Panc1 (cell line): ENCODE results near the gene ARL2. TPM values are rescaled to one million over a fixed set of nuclear protein-coding genes. Genes with fewer than 3 reads are reported as not detected.

Source experiments
- ATAC-seq: fragments of 200-7000 bp; cut with Tn5 transposase; 2 replicates; pipeline ENCODE4 v1.9.1; 2020; ENCODE audit warnings: mild to moderate bottlenecking, moderate library complexity
- BruUV-seq: library from RNA; stranded (reverse); fragments of 400-500 nt; replicated peaks from 2 replicates; lab custom pipeline; 2021; lab: Mats Ljungman, UMichigan
- CTCF ChIA-PET: fragments of 300-600 bp; sonication (Branson Sonifier 250); formaldehyde crosslinking; loops from one replicate; lab custom pipeline; 2022; ENCODE audit warnings: antibody characterized with exemption; lab: Charles Lee
- POLR2A ChIA-PET: fragments of 300-600 bp; sonication (Branson Sonifier 250); formaldehyde crosslinking; loops from one replicate; lab custom pipeline; 2022; ENCODE audit warnings: antibody characterized with exemption; lab: Charles Lee
- DNase-seq: peaks from one replicate; pipeline ENCODE4 v3.0.0-alpha.2; 2010; ENCODE audit warnings: low read depth, low spot score
- H3K27ac ChIP-seq: 2 replicates; pipeline ENCODE4 v1.5.1; 2011; ENCODE audit warnings: mild to moderate bottlenecking, low read length, inconsistent platforms
- H3K27me3 ChIP-seq: fragments of 200-500 bp; sonication (Bioruptor generic); 2 replicates; pipeline ENCODE4 v1.6.0; 2014; ENCODE audit warnings: low read length, inconsistent platforms; ENCODE audit not compliant: control insufficient read depth, insufficient read depth
- H3K36me3 ChIP-seq: fragments of 200-500 bp; sonication (Bioruptor generic); 2 replicates; pipeline ENCODE4 v1.5.1; 2014; ENCODE audit warnings: inconsistent platforms, mild to moderate bottlenecking, low read length, moderate library complexity; ENCODE audit not compliant: control insufficient read depth, insufficient read depth
- H3K4me1 ChIP-seq: 2 replicates; pipeline ENCODE4 v1.5.1; 2011; ENCODE audit warnings: inconsistent platforms, mild to moderate bottlenecking, low read length, moderate library complexity; ENCODE audit not compliant: control insufficient read depth, insufficient read depth
- H3K4me3 ChIP-seq, 2 experiments: 2 replicates each; pipeline ENCODE4 v1.5.1; 2011 to 2012; ENCODE audit warnings: low read depth in 2 of 2, low read length in 2 of 2, mild to moderate bottlenecking in 2 of 2, inconsistent platforms in 1 of 2, moderate library complexity in 1 of 2
- H3K9me3 ChIP-seq: fragments of 200-500 bp; sonication (Bioruptor generic); 2 replicates; pipeline ENCODE4 v1.5.1; 2014; ENCODE audit warnings: low read depth, mild to moderate bottlenecking, inconsistent platforms, low read length, moderate library complexity; ENCODE audit not compliant: control insufficient read depth, insufficient read depth
- POLR2AphosphoS5 ChIP-seq: IDR thresholded peaks from 2 replicates; pipeline ENCODE4 v1.6.1; 2012; ENCODE audit warnings: mild to moderate bottlenecking, low read depth, low read length, moderate library complexity
- SIN3A ChIP-seq: IDR thresholded peaks from 2 replicates; pipeline ENCODE4 v1.6.1; 2012; ENCODE audit warnings: low read depth, mild to moderate bottlenecking, low read length, moderate library complexity, borderline replicate concordance; ENCODE audit not compliant: insufficient read depth
- TCF7L2 ChIP-seq: IDR thresholded peaks from 2 replicates; pipeline ENCODE4 v1.6.1; 2011; ENCODE audit warnings: mild to moderate bottlenecking, low read depth, low read length, inconsistent platforms
- in situ Hi-C: cut with HindIII; loops from 2 replicates; pipeline ENCODE4 v1.10.0; 2016; ENCODE audit warnings: low sequenced_read_pairs, low pct_unique_long_range_greater_than_20kb
- intact Hi-C: fragments of 100-400 bp; cut with micrococcal nuclease; formaldehyde crosslinking; loops from one replicate; pipeline ENCODE4 v1.10.0; 2022; ENCODE audit not compliant: unreplicated experiment
- total RNA-seq: library from RNA; stranded (reverse); gene quantifications from one replicate; pipeline ENCODE4 v1.2.1, GENCODE V29; 2021; ENCODE audit not compliant: unreplicated experiment
- TF ChIP-seq, protein P1 (sequence below), 2 experiments: IDR thresholded peaks; 2 replicates each; pipeline ENCODE4 v1.6.1; 2011 to 2012; ENCODE audit warnings: low read depth in 2 of 2, control low read depth in 1 of 2, low read length in 1 of 2, mild to moderate bottlenecking in 1 of 2, moderate library complexity in 1 of 2; ENCODE audit not compliant: insufficient read depth in 1 of 2
- TF ChIP-seq, protein P2 (sequence below): fragments of 450-650 bp; IDR thresholded peaks from 2 replicates; pipeline ENCODE4 v1.5.1; 2017; ENCODE audit warnings: mild to moderate bottlenecking

The ARL2 gene
- total RNA-seq, 1 experiment from 2014 or later, result 177 TPM

DNA sequence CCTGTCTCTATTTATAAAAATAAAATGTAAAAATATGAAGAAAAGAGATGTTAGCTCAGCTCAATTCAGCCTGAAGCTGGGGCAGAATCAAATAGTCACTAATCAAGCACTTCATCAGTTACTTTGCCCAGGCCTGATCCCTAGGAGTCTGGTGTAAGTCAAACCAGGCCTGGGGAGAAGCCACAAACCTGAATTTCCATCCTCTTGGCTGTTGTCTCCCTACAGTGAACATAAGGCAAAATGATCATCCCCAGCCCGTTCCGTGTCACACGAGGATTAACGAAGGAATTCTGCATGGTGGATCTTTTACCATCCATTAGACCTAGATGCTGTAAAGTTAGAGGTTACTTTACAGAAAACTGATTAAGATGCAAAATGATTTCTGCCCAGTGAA, 50.9 kb downstream of the ARL2 start:
- ATAC-seq (no peak), DNase-seq (no peak)
- H3K27ac ChIP-seq, result no peak overlapping the region
- CTCF ChIA-PET, result interaction anchor here (0.6 kb wide), 1 partner anchor 42 kb away, joined by 5 read pairs; no protein-coding TSS in a partner anchor
- H3K9me3 ChIP-seq, result no peaks in the 10 kb centered on the region
- POLR2A ChIA-PET, result no interaction called here
- in situ Hi-C loops (no loop called here), intact Hi-C loops (no loop called here)
- H3K4me1 ChIP-seq, result no peaks in the 10 kb centered on the region
- H3K27me3 ChIP-seq, result no peaks in the 10 kb centered on the region
- H3K36me3 ChIP-seq, result no peaks in the 10 kb centered on the region
- H3K4me3 ChIP-seq, result no peak overlapping the region
- no TSS peak for BruUV-seq
- TF ChIP-seq, protein P1, sequence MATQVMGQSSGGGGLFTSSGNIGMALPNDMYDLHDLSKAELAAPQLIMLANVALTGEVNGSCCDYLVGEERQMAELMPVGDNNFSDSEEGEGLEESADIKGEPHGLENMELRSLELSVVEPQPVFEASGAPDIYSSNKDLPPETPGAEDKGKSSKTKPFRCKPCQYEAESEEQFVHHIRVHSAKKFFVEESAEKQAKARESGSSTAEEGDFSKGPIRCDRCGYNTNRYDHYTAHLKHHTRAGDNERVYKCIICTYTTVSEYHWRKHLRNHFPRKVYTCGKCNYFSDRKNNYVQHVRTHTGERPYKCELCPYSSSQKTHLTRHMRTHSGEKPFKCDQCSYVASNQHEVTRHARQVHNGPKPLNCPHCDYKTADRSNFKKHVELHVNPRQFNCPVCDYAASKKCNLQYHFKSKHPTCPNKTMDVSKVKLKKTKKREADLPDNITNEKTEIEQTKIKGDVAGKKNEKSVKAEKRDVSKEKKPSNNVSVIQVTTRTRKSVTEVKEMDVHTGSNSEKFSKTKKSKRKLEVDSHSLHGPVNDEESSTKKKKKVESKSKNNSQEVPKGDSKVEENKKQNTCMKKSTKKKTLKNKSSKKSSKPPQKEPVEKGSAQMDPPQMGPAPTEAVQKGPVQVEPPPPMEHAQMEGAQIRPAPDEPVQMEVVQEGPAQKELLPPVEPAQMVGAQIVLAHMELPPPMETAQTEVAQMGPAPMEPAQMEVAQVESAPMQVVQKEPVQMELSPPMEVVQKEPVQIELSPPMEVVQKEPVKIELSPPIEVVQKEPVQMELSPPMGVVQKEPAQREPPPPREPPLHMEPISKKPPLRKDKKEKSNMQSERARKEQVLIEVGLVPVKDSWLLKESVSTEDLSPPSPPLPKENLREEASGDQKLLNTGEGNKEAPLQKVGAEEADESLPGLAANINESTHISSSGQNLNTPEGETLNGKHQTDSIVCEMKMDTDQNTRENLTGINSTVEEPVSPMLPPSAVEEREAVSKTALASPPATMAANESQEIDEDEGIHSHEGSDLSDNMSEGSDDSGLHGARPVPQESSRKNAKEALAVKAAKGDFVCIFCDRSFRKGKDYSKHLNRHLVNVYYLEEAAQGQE (IDR thresholded peaks at IDR 0.05; ENCODE audit: insufficient read depth in 1 of 2, low read depth in 2 of 2, low read length in 1 of 2), result no peak
- TF ChIP-seq POLR2AphosphoS5, result no peak
- no peak for TF ChIP-seq SIN3A
- TF ChIP-seq, protein P2, sequence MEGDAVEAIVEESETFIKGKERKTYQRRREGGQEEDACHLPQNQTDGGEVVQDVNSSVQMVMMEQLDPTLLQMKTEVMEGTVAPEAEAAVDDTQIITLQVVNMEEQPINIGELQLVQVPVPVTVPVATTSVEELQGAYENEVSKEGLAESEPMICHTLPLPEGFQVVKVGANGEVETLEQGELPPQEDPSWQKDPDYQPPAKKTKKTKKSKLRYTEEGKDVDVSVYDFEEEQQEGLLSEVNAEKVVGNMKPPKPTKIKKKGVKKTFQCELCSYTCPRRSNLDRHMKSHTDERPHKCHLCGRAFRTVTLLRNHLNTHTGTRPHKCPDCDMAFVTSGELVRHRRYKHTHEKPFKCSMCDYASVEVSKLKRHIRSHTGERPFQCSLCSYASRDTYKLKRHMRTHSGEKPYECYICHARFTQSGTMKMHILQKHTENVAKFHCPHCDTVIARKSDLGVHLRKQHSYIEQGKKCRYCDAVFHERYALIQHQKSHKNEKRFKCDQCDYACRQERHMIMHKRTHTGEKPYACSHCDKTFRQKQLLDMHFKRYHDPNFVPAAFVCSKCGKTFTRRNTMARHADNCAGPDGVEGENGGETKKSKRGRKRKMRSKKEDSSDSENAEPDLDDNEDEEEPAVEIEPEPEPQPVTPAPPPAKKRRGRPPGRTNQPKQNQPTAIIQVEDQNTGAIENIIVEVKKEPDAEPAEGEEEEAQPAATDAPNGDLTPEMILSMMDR, result no peak
- TF ChIP-seq TCF7L2, result no peak

DNA sequence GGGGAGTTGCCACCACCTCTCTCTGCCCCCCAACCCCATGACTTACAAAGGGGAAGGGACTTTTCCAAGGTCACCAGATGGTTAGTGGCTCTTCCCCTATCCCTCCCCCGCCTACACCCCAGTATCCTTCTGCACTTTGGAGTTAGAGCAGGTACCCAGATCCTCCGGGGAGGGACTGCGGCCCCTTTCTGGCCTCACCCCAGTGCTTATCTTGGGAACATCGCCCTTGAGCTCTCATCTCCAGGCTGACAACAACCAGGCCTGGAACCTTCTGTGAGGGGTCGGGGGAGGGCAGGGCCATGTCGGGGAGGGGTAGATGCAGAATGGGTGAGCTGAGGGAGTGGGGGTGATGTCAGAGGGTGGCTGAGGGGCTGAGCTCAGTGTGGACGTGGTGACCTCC, 51.9 kb downstream of the ARL2 start:
- Histone ChIP-seq H3K9me3 (no peaks in the 10 kb centered on the region), H3K36me3 (no peaks in the 10 kb centered on the region), H3K27me3 (no peaks in the 10 kb centered on the region), H3K27ac (no peak overlapping the region), H3K4me1 (no peaks in the 10 kb centered on the region), H3K4me3 (no peak overlapping the region)
- intact Hi-C loops, result no loop called here
- no TSS peak for BruUV-seq
- ATAC-seq (no peak), DNase-seq (no peak)
- CTCF ChIA-PET, result interaction anchor here (0.6 kb wide), 2 partner anchors 22 to 69 kb away, joined by 4 to 5 read pairs; partner anchors contain the start of gene BATF2
- no peak for TF ChIP-seq TCF7L2
- TF ChIP-seq, protein P1 (IDR thresholded peaks at IDR 0.05; ENCODE audit: insufficient read depth in 1 of 2, low read depth in 2 of 2, low read length in 1 of 2), result no peak
- TF ChIP-seq, protein P2, result no peak
- no peak for TF ChIP-seq POLR2AphosphoS5
- TF ChIP-seq SIN3A, result no peak
- POLR2A ChIA-PET, result interaction anchor here (0.6 kb wide), 1 partner anchor 11 kb away, joined by 5 read pairs; no protein-coding TSS in a partner anchor
- in situ Hi-C loops, result no loop called here
